ENCODE data around the gene KAZN.

- TF ChIP-seq CTCF (IDR thresholded peaks at IDR 0.05; ENCODE audit: low read length) (no peak), EZH2 (IDR thresholded peaks at IDR 0.05; ENCODE audit: borderline replicate concordance, low read length) (no peak)
Measured at GRCh38 chr1:14599800-14600199, 1.3 kb downstream of the KAZN start.
